ENCODE data around the gene ARFGAP3.

Gene ARFGAP3

DNA sequence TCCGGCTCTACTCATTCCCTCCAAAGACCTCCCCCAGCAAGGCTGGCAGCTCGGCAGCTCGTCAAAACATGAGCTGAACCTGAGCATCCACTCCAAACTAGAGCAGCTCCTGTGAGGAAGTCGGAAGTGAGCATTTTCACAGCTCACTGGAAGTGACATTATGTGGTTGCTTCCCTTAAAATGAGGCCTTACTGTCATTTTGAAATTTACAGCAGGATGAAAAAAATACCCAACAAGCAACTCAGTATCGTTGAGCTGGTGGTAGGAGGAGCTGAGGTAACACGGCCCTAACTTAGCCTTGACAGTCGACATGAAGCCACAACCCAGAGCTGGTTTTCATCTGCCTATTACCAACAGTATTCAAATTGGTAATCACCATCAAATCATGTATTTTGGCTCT is 38.0 kb upstream of the ARFGAP3 start:
- ChIA-PET CTCF (interaction anchor here (0.6 to 1.5 kb wide), 3 partner anchors 27 to 114 kb away, joined by 3 to 8 read pairs (median 6); no protein-coding TSS in a partner anchor), POLR2A (interaction anchor here (1.1 kb wide), 1 partner anchor 9 kb away, joined by 3 read pairs; no protein-coding TSS in a partner anchor)
- H3K4me3 ChIP-seq (ENCODE audit: low read depth, low read length): no peak overlapping the region
- no peak overlapping the region for H3K27ac ChIP-seq (ENCODE audit: extremely low read depth, low read depth, low read length)
- TF ChIP-seq, protein P1, sequence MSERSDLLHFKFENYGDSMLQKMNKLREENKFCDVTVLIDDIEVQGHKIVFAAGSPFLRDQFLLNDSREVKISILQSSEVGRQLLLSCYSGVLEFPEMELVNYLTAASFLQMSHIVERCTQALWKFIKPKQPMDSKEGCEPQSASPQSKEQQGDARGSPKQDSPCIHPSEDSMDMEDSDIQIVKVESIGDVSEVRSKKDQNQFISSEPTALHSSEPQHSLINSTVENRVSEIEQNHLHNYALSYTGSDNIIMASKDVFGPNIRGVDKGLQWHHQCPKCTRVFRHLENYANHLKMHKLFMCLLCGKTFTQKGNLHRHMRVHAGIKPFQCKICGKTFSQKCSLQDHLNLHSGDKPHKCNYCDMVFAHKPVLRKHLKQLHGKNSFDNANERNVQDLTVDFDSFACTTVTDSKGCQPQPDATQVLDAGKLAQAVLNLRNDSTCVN (tag by site-specific recombination; optimal IDR thresholded peaks at IDR 0.05): no peak
- TF ChIP-seq ZNF561 (tag by site-specific recombination; IDR thresholded peaks at IDR 0.05; ENCODE audit: borderline replicate concordance) (no peak), GLI2 (tag by site-specific recombination; IDR thresholded peaks at IDR 0.05; ENCODE audit: borderline replicate concordance, low read depth) (no peak), ZNF335 (tag by site-specific recombination; conservative IDR thresholded peaks at IDR 0.05) (no peak)
- peaks cover 0 to 28% of the 10 kb centered on the region in 2 experiments; a peak in 1 of 3 replicates for H3K36me3 ChIP-seq (ENCODE audit: control insufficient read depth in 2 of 2, insufficient read depth in 1 of 2, low read length in 2 of 2)
- no peaks in the 10 kb centered on the region for H3K9me3 ChIP-seq (ENCODE audit: control insufficient read depth, insufficient read depth, low read depth, low read length)
- no peaks in the 10 kb centered on the region for H3K4me1 ChIP-seq (ENCODE audit: control insufficient read depth, insufficient read depth, low read length)

DNA sequence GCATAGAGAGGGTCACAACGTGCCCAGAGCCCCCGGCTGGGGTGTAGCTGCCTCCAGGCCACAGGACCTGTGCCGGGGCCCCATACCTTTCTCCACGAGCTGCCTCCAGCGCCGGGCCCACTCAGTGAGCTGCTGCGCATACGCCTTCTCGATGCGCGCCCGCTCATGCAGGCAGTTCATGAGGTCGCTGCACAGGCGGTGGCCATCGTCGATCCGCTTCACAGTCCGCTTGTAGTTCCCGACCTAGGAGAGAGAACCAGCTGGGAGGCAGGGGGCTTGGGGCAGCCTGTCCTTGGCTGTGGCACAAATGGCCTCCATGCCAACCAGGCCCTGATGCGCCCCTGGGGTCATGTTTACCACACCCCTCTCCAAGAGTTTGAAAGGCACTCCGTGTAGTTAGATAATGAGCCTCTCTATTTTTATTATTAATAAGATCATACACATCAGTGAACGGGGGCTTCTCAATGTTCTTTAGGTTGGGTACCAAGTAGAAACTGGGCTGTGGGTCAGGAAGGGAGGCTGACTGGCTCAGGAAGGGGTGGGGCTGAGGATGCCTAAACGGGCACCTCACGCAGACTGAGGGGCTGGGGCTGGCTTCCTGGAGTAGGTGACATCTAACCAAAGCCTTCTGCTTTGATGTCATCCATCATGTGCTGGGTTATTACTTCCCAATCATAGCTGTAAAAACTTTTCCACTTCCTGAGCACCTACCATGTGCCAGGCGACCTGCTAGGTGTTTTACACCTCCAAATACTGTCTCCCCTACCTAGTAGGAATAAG is 36.5 kb upstream of the ARFGAP3 start:
- H3K4me1 ChIP-seq (ENCODE audit: control insufficient read depth, insufficient read depth, low read length): no peaks in the 10 kb centered on the region
- CTCF ChIA-PET: interaction anchor here (1.0 to 1.5 kb wide), 3 partner anchors 25 to 94 kb away, joined by 3 to 8 read pairs (median 4); no protein-coding TSS in a partner anchor
- no peak overlapping the region for H3K27ac ChIP-seq (ENCODE audit: extremely low read depth, low read depth, low read length)
- no peak overlapping the region for H3K4me3 ChIP-seq (ENCODE audit: low read depth, low read length)
- H3K9me3 ChIP-seq (ENCODE audit: control insufficient read depth, insufficient read depth, low read depth, low read length): no peaks in the 10 kb centered on the region
- POLR2A ChIA-PET: no interaction called here
- peaks cover 0 to 41% of the 10 kb centered on the region in 2 experiments; a peak in 1 of 3 replicates for H3K36me3 ChIP-seq (ENCODE audit: control insufficient read depth in 2 of 2, insufficient read depth in 1 of 2, low read length in 2 of 2)
- TF ChIP-seq ZXDB (tag by site-specific recombination; IDR thresholded peaks at IDR 0.05): no peak
- TF ChIP-seq, protein P2, sequence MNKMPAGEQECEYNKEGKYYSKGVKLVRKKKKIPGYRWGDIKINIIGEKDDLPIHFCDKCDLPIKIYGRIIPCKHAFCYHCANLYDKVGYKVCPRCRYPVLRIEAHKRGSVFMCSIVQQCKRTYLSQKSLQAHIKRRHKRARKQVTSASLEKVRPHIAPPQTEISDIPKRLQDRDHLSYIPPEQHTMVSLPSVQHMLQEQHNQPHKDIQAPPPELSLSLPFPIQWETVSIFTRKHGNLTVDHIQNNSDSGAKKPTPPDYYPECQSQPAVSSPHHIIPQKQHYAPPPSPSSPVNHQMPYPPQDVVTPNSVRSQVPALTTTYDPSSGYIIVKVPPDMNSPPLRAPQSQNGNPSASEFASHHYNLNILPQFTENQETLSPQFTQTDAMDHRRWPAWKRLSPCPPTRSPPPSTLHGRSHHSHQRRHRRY (tag by site-specific recombination; IDR thresholded peaks at IDR 0.05): no peak
- no peak for TF ChIP-seq ZNF292 (tag by site-specific recombination; IDR thresholded peaks at IDR 0.05; ENCODE audit: borderline replicate concordance, low read depth)
- TF ChIP-seq, protein P3, sequence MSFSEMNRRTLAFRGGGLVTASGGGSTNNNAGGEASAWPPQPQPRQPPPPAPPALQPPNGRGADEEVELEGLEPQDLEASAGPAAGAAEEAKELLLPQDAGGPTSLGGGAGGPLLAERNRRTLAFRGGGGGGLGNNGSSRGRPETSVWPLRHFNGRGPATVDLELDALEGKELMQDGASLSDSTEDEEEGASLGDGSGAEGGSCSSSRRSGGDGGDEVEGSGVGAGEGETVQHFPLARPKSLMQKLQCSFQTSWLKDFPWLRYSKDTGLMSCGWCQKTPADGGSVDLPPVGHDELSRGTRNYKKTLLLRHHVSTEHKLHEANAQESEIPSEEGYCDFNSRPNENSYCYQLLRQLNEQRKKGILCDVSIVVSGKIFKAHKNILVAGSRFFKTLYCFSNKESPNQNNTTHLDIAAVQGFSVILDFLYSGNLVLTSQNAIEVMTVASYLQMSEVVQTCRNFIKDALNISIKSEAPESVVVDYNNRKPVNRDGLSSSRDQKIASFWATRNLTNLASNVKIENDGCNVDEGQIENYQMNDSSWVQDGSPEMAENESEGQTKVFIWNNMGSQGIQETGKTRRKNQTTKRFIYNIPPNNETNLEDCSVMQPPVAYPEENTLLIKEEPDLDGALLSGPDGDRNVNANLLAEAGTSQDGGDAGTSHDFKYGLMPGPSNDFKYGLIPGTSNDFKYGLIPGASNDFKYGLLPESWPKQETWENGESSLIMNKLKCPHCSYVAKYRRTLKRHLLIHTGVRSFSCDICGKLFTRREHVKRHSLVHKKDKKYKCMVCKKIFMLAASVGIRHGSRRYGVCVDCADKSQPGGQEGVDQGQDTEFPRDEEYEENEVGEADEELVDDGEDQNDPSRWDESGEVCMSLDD (tag by site-specific recombination; IDR thresholded peaks at IDR 0.05): no peak
- TF ChIP-seq ZFHX2 (tag by site-specific recombination; conservative IDR thresholded peaks at IDR 0.05): no peak
- TF ChIP-seq ZNF366 (tag by site-specific recombination; conservative IDR thresholded peaks at IDR 0.05): no peak
- no peak for TF ChIP-seq ZNF701 (tag by site-specific recombination; IDR thresholded peaks at IDR 0.05)
- TF ChIP-seq ZBTB8A (tag by site-specific recombination; IDR thresholded peaks at IDR 0.05): no peak
- TF ChIP-seq ZNF169 (tag by site-specific recombination; IDR thresholded peaks at IDR 0.05): no peak
- TF ChIP-seq ZNF335 (tag by site-specific recombination; conservative IDR thresholded peaks at IDR 0.05): no peak
- TF ChIP-seq SETDB1 (IDR thresholded peaks at IDR 0.05; ENCODE audit: insufficient read length, low read length): no peak
- TF ChIP-seq, protein P4, sequence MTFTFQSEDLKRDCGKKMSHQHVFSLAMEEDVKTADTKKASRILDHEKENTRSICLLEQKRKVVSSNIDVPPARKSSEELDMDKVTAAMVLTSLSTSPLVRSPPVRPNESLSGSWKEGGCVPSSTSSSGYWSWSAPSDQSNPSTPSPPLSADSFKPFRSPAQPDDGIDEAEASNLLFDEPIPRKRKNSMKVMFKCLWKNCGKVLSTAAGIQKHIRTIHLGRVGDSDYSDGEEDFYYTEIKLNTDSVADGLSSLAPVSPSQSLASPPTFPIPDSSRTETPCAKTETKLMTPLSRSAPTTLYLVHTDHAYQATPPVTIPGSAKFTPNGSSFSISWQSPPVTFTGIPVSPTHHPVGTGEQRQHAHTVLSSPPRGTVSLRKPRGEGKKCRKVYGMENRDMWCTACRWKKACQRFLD (tag by site-specific recombination; IDR thresholded peaks at IDR 0.05): no peak
- no peak for TF ChIP-seq ZNF133 (tag by site-specific recombination; IDR thresholded peaks at IDR 0.05)
- TF ChIP-seq HOXC10 (CRISPR knock-in tag; IDR thresholded peaks at IDR 0.05): no peak
- no peak for TF ChIP-seq BCL11A (tag by site-specific recombination; IDR thresholded peaks at IDR 0.05; ENCODE audit: low read depth)
- TF ChIP-seq ZNF23 (tag by site-specific recombination; IDR thresholded peaks at IDR 0.05; ENCODE audit: borderline replicate concordance): no peak
- TF ChIP-seq ZNF2 (tag by site-specific recombination; IDR thresholded peaks at IDR 0.05): no peak
